Activated CD4-positive, alpha-beta T cell treated with anti-CD3 and anti-CD28 coated beads for 1 hour (primary cell): ENCODE measurements around the gene ABCC1.
"Not testable (repeated sequence)": the region's sequence is repeated elsewhere in the genome, so short reads cannot be mapped to it uniquely, and the experiment has no call there.

Experiments used
- DNase-seq: peaks from one replicate; pipeline ENCODE4 v3.0.0-alpha.2; 2020

Gene ABCC1

DNA sequence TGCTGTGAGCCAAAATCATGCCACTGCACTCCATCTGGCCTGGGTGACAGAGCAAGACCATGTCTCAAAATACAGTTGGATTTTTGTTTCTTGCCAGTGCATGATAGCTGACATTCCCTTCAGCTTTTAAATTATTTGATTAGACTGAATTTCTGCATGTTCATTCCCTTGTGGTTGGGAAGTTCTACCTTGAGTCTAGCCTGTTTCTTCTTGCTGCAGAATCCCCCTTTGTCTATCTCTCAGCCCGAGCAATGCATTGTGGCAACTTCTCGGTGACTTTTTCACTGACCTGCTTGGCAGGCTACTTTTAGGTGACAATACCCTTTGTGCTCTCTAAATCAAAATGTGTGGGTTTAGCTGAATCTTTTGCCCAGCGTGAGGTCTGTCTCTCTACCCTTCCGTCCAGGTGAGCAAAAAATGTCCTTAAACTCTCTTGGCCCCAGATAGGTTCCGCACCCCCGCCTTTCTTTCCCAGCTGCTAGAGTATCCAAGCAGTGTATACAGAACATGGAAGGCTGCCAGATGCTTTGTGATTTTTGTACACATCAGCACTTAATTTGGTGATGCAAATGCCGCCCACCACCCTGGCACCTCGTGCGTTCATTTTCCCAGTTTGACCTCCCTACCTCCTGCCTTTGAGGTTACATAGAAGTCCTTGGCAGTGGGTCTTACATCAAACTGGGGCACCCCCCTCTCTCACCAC is 143.7 kb downstream of the ABCC1 start:
- DNase-seq, result no peak

DNA sequence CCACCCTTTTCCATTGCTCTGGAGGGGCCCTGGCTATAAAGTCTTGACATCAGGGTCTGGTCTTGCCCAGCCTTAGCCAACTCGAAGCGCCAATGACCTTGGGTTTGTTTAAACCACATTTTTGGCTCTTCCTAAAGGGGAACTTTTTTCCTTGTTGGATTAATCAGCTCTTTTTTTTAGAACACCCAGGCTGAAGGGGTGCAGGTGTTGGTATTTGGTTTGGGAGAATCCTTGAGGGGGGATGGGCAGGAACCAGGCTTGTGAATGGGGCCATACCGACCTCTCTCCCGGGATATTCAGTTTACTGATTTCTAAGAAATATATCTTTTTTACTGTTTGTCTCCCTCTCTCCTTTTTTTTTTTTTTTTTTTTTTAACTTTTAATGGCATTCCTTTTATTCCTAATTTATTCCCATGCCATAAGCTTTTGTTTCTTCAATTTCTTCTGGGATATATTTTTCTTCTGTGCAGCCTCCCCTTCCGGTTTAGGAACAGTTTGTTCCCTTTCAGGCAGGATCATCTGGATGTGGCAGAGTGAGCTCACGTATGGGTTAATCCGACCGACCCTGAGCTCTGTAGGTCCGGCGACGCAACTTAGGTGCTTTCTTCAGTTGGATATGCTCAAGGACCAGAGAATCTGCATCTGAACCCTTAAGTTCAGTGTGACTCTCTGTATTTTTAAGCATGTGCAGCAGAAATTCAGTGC is 144.4 kb downstream of the ABCC1 start:
- DNase-seq, result no peak

DNA sequence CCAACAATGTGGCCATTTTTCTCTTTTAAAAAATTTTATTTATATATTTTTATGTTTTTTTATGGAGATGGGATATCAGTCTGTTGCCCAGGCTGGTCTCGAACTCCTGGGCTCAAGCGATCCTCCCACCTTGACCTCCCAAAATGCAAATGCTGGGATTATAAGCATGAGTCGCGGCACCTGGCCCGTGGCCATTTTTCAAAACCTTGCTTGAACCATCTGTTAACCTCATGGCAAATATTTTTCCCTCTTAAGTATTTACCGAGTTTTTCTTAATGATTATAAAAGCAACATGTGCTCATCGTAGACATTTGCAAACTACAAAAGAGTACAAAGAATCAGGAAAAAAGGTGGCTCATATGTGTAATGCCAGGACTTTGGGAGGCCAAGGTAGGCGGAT is 146.2 kb downstream of the ABCC1 start:
- DNase-seq, result no peak

DNA sequence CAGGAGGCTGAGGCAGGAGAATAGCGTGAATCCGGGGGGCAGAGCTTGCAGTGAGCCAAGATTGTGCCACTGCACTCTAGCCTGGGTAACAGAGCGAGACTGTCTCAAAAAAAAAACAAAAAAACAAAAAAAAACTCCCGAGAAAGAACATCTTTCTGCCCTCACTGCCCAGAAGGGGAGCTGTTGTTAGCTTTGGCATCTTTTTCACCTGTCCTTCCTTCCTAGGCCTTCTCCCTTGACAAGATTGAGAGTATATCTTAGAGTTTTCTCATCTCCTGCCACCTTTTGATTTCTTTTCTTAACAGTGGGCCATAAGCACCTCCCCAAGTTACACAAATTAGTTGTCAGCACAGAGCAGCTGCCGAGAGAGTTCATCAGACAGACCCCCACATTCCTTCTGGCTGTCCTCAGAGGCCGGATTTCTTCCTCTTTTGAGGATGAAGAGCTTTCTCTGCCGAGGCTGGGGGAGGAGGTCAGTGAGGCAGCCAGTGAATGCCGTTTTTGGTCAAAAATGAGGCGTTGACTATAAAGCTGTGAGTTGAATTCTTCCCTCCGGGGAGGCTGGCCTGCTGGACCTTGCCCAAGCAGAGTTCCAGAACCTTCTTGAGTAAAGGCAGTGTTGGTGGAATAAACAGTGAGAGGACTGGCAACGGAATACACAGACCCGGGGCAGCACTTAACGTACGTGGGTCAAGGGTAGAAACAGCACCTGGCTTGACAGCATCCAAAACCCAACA is 146.9 kb downstream of the ABCC1 start:
- no peak for DNase-seq

DNA sequence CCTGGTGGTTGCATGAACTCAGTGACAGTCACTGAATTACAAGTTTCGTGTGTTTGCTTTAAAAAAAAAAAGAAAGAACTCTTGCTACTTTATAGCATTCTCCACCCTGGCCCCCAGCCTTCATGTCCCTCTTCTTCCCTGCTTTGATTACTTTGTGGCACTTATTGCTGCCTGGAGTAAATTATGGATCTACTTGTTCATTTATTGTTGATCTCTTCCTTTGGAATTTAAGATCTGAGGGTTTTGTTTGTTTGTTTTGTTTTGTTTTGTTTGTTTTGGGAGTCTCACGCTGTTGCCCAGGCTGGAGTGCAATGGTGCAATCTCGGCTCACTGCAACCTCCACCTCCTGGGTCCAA is 147.4 kb downstream of the ABCC1 start:
- DNase-seq, result no peak

DNA sequence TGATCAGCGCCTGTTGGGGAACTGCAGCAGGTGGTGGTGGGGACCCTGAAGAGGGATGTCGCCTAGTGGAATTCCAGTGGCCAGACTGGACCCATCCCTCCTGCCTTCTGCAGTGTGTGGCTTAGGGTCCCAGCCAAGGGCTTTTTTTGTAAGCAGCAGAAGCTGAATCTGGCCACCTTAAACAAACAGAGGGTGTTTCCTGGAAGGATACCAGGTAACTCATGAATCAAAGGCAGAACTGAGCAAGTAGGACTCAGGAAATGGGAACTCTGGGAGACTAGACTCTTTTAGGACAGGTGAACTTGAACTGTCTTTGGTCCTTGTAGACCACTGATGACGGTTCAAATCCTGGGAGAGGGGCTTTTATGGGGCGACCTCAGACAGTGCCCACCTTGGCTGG is 149.9 kb downstream of the ABCC1 start:
- no peak for DNase-seq

DNA sequence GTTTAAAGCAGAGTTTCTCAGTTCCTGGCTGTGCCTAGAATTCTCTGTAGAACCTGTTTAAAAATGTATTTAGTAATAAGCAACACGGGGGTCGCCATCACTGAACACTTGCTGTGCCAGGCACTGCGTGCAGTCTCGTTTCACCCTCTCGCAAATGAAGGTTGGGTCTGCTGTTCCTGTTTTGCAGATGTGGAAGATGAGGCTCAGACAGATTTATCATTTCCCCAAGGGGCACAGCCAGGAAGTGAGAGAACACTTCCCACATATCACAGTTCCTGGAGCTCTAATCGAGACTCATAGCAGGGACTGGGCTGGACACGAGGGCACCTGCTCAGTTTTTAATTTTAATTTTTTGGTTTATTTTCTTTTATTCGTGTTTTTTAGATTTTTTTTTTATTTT is 151.2 kb downstream of the ABCC1 start:
- no peak for DNase-seq

DNA sequence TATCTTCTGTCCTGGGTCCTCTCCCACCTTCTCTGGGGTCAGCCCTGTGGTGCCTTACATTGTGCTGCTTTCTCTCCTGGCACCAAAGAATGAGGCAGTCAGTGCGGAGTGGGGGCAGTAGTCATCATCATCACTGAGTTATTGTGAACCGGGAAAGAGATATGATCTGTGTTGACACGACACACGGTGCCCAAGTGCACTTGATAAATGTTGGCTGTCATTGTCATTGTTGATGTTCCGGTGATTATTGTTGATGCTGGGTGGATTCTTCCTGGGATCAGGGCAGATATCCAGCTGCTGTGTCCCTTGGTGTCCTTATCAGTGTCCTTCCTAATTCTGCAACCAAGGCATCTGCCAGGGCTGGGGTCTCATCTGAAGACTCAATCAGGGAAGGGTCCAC is 152.2 kb downstream of the ABCC1 start:
- no peak for DNase-seq

DNA sequence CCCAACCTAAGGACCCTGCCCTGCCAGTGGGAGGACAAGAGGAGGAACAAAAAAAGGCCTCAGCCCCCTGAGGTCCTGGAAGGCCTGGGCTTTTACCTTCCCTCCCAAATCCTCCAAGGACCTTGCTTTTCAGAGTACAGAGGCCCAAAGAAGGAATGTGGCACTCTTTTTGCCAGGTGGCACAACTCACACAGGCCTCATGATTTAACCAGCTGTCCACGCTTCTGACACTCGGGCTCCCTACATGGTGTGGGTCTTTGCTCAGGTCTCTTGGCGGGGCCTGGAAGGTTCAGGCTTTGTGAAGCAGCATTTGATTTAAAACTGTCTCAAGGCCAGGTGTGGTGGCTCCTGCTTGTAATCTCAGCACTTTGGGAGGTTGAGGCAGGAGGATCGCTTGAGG is 153.3 kb downstream of the ABCC1 start:
- no peak for DNase-seq

DNA sequence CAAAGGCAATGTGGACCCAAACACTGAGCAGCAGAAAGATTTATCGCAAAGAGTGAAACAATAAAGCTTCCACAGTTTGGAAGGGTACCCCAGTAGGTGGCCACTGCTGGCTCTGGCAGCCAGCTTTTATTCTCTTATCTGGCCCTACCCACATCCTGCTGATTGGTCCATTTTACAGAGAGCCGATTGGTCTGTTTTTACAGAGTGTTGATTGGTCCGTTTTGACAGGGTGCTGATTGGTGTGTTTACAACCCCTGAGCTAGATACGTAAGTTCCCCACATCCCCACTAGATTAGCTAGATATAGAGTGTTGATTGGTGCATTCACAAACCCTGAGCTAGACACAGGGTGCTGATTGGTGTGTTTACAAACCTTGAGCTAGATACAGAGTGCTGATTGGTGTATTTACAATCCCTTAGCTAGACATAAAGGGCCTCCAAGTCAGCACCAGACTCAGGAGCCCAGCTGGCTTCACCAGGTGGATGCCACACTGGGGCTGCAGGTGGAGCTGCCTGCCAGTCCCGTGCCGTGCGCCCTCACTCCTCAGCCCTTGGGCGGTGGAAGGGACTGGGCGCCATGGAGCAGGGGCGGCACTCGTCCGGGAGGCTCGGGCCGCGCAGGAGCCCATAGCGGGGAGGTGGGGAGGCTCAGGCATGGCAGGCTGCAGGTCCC is 154.9 kb downstream of the ABCC1 start:
- DNase-seq, result not testable (repeated sequence)

DNA sequence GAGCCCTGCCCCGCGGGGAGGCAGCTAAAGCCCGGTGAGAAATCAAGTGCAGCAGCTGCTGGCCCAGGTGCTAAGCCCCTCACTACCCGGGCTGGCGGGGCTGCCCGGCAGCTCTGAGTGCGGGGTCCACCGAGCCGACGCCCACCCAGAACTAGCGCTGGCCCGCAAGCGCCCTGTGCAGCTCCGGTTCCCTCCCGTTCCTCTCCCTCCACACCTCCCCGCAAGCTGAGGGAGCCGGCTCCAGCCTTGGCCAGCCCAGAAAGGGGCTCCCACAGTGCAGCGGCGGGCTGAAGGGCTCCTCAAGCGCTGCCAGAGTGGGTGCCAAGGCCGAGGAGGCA is 155.4 kb downstream of the ABCC1 start:
- DNase-seq, result not testable (repeated sequence)

DNA sequence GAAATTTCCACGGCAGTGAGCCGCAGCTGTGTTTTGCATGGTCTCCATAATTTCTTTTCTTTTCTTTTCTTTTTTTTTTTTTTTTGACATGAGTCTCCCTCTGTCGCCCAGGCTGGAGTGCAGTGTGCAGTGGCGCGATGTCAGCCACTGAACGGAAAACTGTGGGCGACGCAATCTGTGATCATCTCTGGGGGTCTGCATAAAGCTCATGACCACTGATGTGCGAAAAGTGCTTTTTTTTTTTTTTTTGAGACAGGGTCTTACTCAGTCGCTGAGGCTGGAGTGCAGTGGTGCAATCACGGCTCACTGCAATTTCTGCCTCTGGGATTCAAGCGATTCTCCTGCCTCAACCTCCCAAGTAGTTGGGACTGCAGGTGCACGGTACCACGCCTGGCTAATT is 156.2 kb downstream of the ABCC1 start:
- DNase-seq, result no peak

DNA sequence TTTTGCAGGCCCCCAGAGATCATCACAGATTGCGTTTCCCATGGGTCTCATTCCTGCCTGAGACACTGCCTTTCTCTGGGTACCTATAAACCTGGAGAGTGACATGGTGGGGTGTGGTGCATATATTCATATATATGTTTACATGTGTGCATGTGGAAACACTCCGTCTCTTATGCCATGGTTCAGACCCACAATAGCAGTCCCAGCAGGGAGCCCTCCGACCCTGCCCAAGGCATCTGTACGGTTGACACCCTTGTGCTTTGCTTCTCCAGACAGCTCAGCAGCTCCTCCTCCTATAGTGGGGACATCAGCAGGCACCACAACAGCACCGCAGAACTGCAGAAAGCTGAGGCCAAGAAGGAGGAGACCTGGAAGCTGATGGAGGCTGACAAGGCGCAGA is 157.1 kb downstream of the ABCC1 start:
- DNase-seq, result no peak

DNA sequence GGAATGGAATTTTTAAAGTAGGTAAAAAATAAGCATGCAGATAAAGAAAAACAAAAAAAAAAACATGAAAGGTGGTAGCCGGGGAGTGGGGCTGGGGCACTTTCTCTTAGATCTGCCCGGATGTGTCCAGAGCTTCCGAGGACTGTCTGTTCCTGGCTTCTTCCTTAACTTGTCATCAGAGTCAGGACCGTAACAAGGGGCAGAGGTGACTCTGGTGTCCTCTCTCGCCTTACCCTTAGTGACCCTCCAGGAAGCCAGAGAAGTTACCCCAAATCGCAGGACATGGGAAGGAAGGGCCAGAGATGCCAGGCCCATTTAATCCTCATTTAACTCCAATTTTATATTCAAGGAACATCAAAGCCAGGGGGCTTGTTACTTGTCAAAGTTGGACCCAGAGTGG is 158.4 kb downstream of the ABCC1 start:
- DNase-seq, result no peak

DNA sequence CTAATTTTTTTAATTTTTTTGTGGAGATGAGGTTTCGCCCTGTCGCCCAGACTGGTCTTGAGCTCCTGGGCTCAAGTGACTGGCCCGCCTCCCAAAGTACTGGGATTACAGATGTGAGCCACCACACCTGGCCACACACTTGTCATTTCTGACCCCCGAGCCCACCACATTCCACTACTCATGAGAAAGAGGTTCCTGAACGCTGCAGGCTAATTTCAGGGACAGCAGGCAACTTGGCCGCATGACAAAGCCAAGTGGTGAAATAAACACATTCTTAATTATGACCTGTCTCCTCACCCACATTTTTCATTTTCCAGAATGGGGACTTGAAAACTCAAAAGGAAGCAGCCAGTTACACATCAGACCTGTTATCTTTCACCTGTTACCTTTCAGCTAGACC is 159.3 kb downstream of the ABCC1 start:
- DNase-seq, result no peak

DNA sequence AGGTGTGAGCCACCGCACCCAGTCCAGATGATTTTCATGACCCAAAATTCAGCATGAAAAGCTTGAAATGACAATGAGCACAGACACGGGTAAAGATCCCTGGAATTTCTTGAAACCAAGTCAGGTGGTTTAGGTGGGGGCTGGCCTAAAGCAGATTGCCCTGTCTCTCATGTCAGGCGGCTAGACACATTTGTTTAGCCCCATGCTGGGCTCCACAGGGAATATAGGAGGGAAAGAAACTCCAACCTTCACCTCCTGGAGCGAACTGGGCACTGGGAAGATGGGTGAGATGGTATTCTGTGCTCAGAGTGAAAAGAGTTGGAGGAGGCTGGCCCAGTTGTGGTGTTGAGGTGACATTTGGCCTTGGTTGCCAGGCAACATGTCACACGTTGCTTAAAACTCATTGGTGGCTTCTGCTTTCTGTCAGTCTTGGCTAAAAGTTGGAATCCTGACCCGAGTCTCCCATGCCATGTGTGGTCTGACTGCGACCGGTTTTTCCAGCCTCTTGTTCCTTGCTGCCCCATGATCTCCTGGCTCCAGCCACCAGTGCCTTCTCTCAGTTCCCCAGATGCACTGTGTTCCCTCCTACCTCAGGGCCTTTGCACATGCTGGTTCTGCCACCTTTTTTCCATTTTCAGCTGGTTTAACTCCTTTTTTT is 160.2 kb downstream of the ABCC1 start:
- no peak for DNase-seq

DNA sequence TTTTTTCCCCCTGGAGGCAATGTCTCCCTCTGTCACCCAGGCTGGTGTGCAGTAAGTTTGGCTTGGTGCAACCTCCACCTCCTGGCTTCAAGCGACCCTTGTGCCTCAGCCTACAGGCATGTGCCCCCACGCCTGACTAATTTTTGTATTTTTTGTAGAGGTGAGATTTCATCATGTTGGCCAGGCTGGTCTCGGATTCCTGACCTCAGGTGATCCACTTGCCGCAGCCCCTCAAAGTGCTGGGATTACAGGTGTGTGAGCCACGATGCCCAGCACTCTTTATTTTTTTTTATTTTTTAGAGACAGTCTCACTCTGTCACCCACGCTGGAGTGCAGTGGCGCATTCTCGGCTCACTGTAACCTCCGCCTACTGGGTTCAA is 160.7 kb downstream of the ABCC1 start:
- no peak for DNase-seq

DNA sequence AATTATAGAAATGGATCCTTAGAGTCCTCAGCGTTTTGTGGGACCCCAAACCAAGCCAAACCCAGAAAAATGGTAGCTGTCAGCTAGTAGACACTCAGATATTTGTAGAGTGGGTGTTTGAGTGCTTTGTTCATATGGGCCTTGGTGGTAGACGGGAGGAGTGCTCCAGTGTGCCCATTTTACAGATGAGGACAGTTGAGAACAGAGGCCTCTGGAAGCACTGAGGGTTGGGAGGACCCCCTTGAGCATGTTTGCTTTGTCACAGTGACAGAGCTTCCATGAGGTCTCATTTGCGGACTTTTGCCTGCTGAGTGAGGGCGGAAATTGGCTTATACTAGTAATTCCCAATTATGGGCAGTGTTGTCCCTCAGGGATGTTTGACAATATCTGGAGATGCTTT is 162.2 kb downstream of the ABCC1 start:
- DNase-seq, result no peak

DNA sequence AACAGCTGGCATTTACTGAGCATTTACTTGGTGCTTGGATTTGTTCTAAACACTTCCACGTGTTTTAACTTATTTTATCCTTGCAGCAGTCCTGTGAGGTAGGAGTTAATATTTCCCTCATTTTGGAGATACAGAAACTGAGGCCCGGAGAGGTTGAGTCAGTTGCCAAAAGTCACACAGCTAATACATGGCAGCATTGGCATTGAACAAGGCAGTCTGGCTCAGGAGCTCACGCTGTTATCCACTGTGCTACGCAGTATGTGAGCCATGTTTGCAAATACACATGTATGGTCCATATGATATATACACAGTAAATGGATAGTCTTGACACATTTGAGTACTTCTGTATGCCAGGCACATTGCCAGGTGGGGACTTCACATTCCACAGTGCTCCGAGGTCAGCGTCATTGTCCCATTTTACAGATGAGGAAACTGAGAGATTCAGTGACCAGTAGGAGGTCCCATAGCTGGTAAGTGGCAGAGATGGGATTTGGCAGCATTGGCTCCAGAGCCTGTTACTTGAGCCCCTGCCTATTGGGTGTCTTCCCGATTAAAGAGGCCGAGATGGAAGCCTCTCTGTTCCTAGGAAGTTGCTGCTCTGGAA is 163.1 kb downstream of the ABCC1 start:
- DNase-seq, result no peak

DNA sequence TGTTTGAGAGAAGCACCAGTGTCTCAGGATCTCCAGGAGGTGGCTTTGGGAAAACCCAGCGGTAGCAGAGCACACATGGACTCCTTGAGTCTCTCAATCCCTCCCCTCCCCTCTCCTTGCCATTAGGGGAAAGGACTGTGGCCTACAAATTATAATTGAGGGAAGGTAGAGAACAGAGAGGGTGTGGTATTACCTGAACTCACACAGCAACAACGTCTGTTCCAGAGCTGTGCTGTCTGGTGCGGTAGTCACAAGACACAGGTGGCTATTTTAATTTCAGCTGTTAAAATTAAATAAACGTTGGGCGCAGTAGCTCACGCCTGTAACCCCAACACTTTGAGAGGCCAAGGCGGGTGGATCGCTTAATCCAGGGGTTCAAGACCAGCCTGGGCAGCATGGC is 163.7 kb downstream of the ABCC1 start:
- no peak for DNase-seq

DNA sequence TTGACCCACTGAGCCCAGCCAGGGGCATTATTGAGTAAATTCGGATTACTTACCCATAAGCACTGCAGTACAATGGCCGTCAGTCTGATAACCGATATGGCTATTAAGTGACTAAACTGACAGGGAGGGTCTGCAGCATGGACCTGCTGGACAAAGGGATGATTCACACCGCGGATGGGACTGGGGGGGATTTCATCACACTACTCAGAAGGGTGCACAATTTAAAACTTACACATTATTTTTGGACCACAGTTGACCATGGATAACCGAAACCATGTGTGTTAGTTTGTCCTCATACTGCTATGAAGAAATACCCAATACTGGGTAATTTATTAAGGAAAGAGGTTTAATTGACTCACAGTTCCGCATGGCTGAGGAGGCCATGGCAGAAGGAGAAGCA is 167.4 kb downstream of the ABCC1 start:
- no peak for DNase-seq

DNA sequence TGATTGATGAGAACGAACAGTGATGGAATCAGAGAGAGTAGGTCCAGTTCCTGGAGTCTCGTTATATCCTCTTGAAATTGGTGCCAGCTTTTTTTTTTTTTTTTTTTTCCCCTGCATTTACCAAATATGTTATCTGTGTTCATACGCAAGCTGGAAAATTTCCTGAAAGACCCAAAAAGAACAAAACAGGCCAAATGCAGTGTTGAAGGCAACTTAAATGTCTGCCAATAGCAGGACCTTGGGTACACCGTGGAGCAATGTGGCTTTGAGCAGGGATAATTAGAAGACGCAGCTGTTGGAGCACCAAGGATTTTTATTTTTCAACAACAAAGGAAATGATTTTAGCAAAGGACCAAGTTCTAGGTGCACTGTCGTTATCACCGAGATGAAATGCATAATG is 168.9 kb downstream of the ABCC1 start:
- no peak for DNase-seq

DNA sequence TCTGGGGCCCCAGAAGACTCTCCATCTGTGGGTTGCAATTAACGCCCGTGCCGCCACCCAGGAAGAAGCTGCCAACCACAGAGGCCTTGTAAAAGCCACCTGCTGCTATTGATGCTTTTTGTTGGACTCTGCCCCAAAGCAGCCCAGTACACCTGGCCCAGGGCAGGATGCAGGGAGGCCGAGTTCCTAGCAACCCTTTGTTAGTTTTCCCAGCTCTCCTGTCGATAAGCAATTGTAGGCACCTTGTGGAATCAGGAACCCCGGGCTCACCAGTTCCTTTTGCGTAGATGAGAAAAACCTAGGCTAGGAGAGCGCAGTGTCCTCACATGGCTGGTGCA is 170.6 kb downstream of the ABCC1 start:
- no peak for DNase-seq
